HG03521 (cell line): ENCODE measurements around the gene KIRREL1.
"Not testable (repeated sequence)": the region's sequence is repeated elsewhere in the genome, so short reads cannot be mapped to it uniquely, and the experiment has no call there.

Experiments
- ATAC-seq: cut with Tn5 transposase; IDR thresholded peaks from one replicate; pipeline ENCODE4 v1.9.1; 2021; ENCODE audit warnings: mild to moderate bottlenecking, moderate library complexity; ENCODE audit not compliant: unreplicated experiment

KIRREL1 gene

DNA sequence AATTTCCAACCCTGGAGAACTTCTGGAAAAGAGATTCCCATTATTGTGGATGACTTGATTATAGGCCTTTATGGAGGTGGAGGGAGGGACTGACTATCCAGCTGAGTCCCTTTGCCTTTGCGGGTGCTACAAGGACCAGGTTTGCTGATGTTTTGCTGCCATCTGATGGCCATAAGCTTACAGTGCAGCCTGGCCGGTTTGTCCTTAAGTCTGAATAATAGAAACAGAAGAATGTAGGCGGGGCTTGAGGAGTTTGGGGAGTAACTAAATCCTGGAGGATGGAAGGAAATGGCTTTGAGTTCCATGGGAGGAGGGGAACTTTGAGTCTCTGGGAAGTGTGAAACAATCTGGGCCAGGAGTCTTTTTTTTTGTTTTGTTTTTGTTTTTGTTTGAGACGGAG, 131.6 kb downstream of the KIRREL1 start:
- peak; percentile 77 for ATAC-seq

- ATAC-seq, result peak; percentile 51
Observed at GRCh38 chr1:158126425-158126824, 133.0 kb downstream of the KIRREL1 start.

GRCh38 chr1:158128531-158128930, 135.1 kb downstream of the KIRREL1 start:
- not testable (repeated sequence) for ATAC-seq

GRCh38 chr1:158131217-158131616, 137.8 kb downstream of the KIRREL1 start:
- no peak for ATAC-seq

DNA sequence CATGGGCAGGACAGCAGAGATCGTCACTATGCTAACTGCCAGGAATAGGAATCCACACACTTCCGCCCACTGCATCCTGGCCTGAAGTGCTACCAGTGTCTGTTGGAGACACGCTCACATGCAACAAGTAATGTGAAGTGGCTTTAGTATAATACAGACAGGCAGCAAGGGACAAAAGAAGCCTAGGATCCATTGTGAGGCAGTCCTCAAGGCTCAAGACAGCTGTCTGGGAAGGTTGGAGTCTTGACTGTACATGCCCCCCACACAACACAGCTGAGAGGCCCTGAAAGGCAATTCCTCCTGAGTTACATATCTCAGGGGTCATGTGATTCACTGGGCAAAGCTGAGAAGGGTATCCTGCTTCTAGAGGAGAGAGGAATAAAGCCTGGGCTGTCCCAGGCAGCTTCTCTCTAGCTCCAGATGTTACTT, 147.3 kb downstream of the KIRREL1 start:
- no peak for ATAC-seq

- no peak for ATAC-seq
Observed at GRCh38 chr1:158145173-158145719, 151.8 kb downstream of the KIRREL1 start.

DNA sequence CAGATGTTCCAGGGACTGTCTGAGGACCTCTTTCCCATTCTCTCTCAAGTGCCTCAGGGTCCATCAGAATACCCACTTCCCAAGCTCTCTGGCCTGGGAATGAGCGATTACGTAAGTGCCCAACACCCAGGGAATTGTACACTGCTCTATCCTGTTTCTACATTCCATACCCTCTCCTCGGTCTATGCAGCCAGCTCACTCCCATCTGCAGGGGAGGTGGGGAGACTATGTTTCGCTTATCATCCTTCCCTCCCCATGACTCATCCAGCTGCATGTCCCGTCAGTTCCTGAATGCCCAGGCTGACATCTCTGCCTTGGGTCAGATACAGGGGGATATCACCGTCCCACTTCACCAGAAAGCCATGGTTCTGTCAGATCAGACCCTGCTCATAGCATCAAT, 152.7 kb downstream of the KIRREL1 start:
- no peak for ATAC-seq

GRCh38 chr1:158146739-158147138, 153.3 kb downstream of the KIRREL1 start:
- no peak for ATAC-seq

DNA sequence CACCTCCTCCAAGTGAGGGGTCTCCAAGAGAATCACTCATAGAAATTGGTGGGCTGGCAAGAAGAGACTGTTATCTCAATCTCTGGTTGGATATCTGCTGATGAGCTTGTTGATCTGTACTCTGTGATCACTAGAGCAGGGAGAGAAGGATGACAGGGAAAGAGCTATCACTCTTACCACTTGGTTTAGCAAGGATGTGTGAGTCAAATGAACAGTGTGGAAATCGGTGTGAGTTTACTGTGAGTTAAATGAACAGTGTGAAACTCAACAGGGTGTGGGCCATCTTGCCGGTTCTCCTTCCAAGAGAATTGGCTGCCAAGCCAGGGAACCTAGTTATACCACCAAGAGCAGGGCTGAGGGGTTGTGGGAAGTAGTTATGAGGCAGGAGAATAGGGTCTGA, 154.0 kb downstream of the KIRREL1 start:
- ATAC-seq, result no peak

- ATAC-seq, result no peak
Observed at GRCh38 chr1:158147869-158148268, 154.4 kb downstream of the KIRREL1 start.

DNA sequence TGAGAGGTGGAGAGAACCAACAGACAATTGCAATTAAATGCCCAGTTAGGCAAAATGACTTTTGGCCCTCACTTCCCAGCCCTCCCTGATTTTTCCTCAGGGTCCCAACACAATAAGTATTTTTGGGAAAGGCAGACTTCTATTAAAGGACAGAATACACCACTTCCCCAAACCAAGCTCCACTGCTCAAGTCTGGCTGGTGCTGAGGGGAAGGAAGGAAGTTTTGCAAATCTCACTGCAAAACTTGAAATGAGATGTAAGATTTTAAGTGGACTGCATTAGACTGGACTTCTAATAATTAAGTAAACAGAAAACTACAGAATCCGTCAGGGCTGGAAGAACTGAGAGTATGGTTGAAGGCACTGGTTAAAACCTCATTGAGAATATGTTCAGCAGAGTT, 155.0 kb downstream of the KIRREL1 start:
- no peak for ATAC-seq

DNA sequence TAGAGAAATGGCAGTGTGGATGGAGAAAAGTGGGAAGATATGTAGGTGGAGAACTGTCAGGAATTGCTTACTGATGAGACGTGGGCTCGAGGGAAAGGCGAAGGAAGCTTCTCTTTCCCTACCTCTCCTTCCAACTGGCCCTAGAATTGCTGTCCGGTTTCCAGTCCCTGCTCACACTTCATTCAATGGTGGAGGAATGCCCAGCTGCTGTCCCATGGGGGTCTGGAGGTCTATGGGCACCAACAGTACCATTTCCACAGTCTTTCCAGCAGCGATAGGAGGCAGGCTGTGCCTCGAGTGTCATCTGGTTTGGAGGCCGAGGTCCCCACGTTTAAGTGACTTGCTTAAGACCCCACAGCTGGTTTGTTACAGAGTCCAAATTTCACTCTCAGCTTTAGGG, 155.7 kb downstream of the KIRREL1 start:
- peak; percentile 9 for ATAC-seq
